GM19023 (cell line): ENCODE results near the gene RBPJL.

Experiments used
- ATAC-seq: cut with Tn5 transposase; IDR thresholded peaks from one replicate; pipeline ENCODE4 v1.9.1; 2021; ENCODE audit warnings: mild to moderate bottlenecking, moderate library complexity; ENCODE audit not compliant: unreplicated experiment

The RBPJL gene

GRCh38 chr20:45292343-45292742 lies 14.3 kb upstream of the RBPJL start:
- ATAC-seq, result no peak

DNA sequence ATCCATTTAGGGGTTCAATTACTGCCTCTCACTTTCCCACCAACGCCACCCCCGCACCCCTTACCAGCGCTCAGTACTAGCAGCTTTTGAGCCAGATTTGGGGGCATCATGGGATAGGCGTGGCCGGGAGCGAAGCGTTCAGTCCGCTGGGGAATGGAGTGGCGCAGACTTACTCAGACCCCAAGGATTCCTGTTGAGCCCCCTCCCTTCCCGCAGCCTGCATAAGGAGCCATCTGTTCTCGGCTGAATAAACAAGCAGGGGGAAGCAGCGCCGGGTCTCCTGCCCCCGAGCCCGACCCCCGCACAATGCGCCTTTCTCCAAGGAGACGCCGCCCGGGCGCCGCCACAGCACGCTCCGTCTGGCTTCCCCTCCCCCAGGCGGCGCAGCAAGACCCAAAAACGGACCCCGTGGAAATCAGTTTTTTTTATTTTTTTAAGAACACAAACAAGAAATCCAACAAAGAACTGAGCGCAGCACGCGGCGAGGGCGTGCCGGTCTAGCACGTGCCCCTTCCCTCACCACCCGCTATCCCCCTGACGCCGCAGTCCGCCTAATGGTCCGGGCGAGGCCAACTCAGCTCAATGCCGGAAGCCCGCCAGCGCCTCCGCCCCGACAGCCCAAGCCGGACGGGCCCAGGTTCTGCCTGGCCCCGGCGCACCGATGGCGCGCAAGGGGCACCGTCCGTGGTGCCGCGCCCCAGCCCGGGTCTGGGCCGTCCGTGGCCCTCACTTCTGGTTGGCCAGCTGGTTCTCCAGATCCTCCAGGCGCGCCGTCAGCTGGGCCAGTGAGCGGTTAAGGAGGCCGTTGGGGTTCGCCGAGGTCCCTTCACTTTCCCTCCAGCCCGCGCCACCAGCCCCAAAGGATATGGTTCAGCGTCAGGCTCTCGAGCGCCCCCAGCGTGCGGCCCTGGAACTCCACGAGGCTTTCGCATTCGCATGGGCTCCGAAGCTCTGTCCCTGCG lies 13.3 kb upstream of the RBPJL start:
- no peak for ATAC-seq

DNA sequence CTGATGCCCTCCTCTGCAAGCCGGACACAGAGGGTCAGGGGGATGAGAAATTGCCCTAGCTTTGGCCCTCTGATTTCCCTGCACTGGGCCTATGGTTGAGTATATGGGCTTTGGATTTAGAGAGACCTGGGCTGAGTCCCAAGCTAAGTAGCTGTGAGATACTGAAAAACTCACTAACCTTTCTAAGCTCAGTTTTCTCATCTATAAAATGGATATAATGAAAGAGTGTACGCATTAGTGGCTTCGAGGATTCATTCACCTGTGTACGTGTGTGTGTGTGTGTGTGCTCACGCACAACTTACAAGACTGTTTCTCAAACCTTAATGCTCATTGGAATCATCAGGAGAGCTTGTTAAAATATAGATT lies 12.7 kb upstream of the RBPJL start:
- no peak for ATAC-seq

DNA sequence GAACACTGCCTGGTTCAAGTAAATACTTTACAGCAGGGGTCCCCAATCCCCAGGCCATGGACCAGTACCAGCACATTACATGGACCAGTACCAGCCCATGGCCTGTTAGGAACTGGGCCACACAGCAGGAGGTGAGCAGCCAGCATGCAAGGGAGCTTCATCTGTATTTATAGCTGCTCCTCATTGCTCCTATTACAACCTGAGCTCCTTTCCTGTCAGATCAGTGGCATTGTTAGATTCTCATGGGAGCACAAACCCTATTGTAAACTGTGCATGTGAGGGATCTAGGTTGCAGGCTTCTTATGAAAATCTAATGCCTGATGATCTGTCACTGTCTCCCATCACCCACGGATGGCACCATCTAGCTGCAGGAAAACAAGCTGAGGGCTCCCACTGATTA lies 12.0 kb upstream of the RBPJL start:
- no peak for ATAC-seq

DNA sequence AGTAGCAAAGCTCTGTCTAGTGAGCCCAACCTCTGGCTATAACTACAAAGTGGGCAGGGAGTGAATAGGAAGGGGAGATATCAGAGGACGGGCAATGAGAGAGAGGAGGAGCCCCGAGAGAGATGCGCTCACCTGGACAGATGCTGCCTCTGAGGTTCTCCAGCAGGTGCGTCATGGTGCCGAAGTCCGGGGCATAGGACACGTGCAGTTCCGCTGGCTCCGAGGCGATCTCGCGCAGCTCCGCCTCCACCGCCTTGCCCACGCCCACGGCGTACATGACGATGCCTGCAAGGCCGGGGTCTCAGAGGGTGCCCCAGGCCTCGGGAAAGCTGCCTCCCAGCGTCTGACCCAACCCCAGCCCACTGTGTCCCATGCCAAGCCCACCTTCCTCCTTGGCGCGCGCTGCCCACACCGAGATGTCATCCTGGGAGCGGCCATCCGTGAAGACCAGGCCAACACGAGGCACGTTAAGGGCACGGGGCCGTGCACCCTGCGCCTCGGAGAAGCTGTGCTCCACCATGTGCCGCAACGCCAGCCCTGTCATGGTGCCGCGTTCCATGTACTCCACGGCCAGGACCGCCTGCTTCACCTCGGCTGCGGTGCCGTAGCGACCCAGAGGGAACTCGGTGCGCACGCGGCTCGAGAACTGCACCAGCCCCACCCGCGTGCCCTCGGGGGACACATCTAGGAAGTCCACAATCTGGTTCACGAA lies 8.7 kb upstream of the RBPJL start:
- ATAC-seq, result no peak

DNA sequence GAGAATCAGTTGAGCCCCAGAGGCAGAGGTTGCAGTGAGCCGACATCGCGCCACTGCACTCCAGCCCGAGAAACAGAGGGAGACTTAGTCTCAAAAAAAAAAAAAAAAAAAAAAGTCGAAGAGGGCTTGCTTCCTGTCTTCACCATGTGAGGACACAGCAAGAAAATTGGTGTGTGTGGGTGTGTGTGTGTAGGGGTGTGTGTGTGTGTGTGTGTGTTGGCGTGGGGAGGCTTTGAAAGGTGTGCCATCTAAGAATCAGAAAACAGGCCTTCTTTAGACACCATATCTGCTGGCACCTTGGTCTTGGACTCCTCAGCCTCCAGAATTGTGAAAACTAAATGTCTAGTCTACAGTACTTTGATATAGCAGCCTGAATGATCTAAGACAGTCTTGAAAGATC lies 6.9 kb upstream of the RBPJL start:
- ATAC-seq, result no peak

GRCh38 chr20:45300961-45301360 lies 5.7 kb upstream of the RBPJL start:
- no peak for ATAC-seq

GRCh38 chr20:45301824-45302271 lies 4.8 kb upstream of the RBPJL start:
- ATAC-seq, result no peak

- ATAC-seq, result no peak
These were observed 2.8 kb upstream of the RBPJL start for GRCh38 chr20:45303586-45304463.

DNA sequence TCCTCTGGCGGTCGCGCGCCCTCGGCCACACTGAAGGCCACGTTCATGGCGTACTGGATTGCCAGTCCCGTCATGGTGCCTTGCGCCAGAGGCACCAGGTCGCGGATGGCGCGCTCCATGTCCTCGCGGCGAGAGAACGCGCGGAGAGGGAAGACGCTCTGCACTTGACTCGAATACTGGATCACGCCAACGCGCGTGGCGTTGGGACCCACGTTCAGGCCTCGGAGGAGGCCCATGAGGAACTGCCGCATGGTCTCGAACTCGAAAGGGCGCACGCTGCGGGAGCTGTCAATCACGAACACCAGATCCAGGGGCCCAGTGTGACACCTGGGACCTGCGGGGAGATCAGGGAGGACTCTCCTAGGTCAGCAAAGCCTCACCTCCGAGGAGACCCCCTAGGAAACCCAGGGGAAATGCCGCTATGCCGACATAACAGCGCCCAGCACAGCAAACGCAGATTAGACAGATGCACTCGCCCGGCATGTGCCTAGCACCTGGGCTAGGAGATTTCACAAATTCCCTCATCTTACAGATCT lies 2.1 kb upstream of the RBPJL start:
- no peak for ATAC-seq

- ATAC-seq, result no peak
These were observed 1.4 kb upstream of the RBPJL start for GRCh38 chr20:45305262-45305661.

DNA sequence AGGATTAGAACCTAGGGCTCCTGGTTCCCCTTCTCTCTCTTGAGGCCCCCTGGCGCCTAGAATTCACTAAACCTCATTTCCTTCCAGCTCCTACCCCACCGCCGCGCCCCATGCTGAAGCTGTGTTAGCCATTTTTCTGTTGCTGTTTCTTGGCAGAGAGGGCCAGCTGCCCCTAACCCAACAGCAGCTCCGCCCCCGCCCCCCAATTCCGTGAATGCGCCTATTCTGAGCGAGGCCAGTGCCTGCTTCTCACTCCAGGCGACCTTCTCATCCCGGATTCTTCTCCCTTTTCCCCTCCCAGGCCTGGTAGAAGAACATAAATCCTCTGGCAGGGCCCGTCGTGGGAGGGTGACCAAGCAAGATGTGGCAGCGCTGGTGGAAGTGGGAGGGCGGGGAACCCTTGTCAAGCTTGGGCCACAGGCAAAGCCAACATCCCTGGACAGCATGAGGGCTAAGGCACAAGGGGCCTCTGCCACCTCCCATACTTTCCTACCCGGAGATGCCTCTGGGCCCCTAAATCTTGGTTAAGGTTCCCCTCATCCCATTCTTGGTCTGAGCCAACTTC lies 518 bp downstream of the RBPJL start:
- ATAC-seq, result no peak

DNA sequence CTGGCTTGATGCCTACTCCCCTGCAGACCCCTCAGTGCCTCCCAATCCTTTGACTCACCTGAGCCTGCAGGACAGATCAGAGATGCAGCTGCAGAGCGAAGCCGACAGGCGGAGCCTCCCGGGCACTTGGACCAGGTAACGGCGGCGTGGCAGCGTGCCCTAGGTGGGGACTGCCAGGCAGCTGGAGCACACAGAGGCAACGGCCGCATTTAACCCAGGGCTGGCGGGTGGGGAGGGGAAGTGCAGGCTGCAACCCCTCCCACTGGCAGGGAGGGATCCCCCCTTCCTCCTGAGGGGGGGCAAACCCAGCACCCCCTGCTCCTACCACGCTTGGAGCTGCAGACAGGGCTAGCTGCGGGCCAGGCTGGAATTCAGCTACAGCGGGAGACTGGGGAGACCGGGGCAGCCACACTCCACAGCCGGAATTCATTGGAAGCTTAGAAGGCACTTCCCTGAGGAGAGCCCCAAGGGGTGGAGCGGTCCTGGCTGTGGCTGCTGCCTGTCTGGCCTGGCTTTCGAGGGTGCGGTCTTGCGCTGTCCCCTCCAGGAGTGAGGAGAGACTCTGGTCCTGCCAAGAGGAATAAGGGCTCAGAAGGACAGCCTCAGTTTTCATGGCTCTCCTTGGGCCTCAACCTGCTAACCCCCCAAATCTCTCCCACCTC lies 1.6 kb downstream of the RBPJL start, which contains the start of gene MATN4:
MATN4 (minus strand) TSS at position 183 of the 662 bp plus-strand sequence. CDS start 2,717 bp downstream, outside the sequence.
- ATAC-seq, result no peak

DNA sequence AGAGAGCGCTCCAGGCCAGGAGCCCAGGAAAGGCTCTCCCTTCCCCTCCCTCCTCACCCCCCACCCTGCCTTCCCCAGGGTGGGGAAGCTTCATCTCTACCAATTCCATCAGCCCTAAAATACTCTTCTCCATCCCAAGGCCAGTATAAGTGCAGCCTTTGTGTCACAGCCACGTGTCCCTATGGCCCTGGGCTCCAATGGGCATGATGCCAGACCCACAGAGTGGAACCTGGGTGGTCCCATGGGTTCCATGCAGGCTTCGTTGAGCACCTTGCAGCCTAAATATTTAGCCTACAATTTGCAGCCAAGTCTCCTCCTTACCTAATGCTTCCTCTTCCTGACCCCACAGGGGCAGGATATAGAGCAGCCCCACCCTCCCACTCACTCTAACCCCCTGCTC lies 2.4 kb downstream of the RBPJL start:
- no peak for ATAC-seq

GRCh38 chr20:45311589-45312211 lies 5.1 kb downstream of the RBPJL start:
- ATAC-seq, result no peak

- ATAC-seq, result no peak
These were observed 5.6 kb downstream of the RBPJL start for GRCh38 chr20:45312241-45312640.

DNA sequence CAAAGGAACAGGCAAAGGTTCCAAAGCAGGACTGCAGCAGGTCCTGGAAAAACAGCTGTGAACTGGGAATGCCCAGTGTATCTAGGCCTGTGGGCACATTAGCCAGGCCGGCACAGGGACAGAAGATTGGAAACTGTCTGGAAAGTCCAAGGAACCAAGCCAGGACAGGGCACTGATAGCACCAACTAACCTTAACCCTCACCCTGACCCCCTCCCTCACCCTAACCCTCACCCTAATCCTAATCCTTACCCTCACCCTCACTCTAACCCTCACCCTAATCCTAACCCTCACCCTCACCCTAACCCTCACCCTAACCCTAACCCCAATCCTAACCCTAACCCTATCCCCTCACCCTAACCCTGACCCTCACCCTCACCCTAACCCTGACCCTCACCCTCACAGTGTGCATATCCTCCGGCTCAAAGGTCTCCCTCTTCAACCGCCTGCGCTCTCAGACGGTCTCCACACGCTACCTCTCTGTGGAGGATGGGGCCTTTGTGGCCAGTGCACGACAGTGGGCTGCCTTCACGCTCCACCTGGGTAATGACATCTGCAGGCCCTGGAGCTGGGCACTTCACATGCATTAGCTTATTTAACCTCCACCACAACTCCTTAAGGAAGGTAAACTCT lies 6.5 kb downstream of the RBPJL start:
- ATAC-seq, result no peak

DNA sequence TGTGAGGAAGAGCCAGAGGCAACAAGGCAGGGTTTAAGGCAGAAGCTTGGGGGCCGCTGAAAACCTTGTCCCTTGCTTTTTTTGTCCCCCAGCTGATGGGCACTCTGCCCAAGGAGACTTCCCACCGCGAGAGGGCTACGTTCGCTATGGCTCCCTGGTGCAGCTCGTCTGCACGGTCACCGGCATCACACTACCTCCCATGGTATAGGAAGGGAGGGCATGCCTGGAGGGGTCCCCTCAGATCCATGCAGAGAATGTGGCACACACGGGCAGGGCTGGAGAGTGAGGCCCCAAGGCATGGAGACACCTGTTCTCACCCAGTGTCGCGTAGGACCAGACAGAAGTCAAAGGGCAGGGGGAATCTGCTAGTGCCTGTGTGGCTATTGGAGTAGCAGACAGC lies 7.3 kb downstream of the RBPJL start:
- ATAC-seq, result no peak

DNA sequence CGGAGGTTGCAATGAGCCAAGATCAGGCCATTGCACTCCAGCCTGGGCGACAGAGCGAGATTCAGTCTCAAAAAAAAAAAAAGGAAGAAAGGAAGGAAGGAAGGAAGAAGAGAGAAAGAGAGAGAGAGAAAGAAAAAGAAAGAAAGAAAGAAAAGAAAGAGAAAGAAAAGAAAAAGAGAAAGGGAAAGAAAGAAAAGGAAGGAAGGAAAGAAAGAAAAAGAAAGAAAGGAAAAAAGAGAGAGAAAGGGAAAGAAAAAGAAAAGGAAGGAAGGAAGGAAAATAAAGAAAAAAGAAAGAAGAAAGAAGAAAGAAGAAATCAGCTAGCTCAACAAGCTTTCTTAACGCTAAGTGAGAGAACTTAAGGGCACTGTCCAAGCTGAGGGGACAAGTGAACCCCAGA lies 9.0 kb downstream of the RBPJL start:
- ATAC-seq, result no peak
